H54 (cell line): ENCODE results near the gene GAS7.

Experiments
- DNase-seq: peaks from one replicate; pipeline ENCODE4 v3.0.0; 2011; ENCODE audit warnings: low spot score, mixed read lengths; ENCODE audit not compliant: insufficient read length
- FAIRE-seq: peaks from 3 replicates; lab custom pipeline; 2011; peaks lifted over from hg19 to GRCh38; lab: Jason Lieb, UNC
- POLR2A ChIP-seq: IDR thresholded peaks from 2 replicates; pipeline ENCODE4 v1.6.1; 2011; ENCODE audit warnings: low read depth, mild to moderate bottlenecking, low read length

GAS7 gene

GRCh38 chr17:10171122-10171571 lies 27.3 kb downstream of the GAS7 start:
- no peak for TF ChIP-seq POLR2A
- FAIRE-seq (no peak), DNase-seq (no peak)

- FAIRE-seq (no peak), DNase-seq (no peak)
- TF ChIP-seq POLR2A = no peak
Observed at GRCh38 chr17:10170233-10170632, 28.2 kb downstream of the GAS7 start.

GRCh38 chr17:10169290-10169689 lies 29.1 kb downstream of the GAS7 start:
- no peak for DNase-seq
- no peak for TF ChIP-seq POLR2A

GRCh38 chr17:10166176-10166935 lies 32.0 kb downstream of the GAS7 start:
- DNase-seq (no peak), FAIRE-seq (no peak)
- TF ChIP-seq POLR2A = no peak

More at GRCh38 chr17:10169290-10169689, 29.1 kb downstream of the GAS7 start:
- FAIRE-seq = no peak

- FAIRE-seq = no peak
- no peak for TF ChIP-seq POLR2A
- DNase-seq = no peak
Observed at GRCh38 chr17:10162096-10162495, 36.3 kb downstream of the GAS7 start.

GRCh38 chr17:10161386-10161785 lies 37.0 kb downstream of the GAS7 start:
- no peak for DNase-seq
- FAIRE-seq = no peak
- TF ChIP-seq POLR2A = no peak

GRCh38 chr17:10156948-10157607 lies 41.3 kb downstream of the GAS7 start:
- no peak for TF ChIP-seq POLR2A
- DNase-seq (no peak), FAIRE-seq (no peak)

GRCh38 chr17:10156599-10156947 lies 41.8 kb downstream of the GAS7 start:
- no peak for TF ChIP-seq POLR2A
- FAIRE-seq = no peak
- no peak for DNase-seq

GRCh38 chr17:10156077-10156435 lies 42.4 kb downstream of the GAS7 start:
- DNase-seq = no peak
- FAIRE-seq = no peak
- TF ChIP-seq POLR2A = no peak

- TF ChIP-seq POLR2A = no peak
- FAIRE-seq (no peak), DNase-seq (no peak)
Observed at GRCh38 chr17:10155371-10156076, 42.9 kb downstream of the GAS7 start.

- no peak for FAIRE-seq
- DNase-seq = no peak
- TF ChIP-seq POLR2A = no peak
Observed at GRCh38 chr17:10151667-10152496, 46.5 kb downstream of the GAS7 start.

- FAIRE-seq (no peak), DNase-seq (no peak)
- no peak for TF ChIP-seq POLR2A
Observed at GRCh38 chr17:10149573-10150399, 48.6 kb downstream of the GAS7 start.
